GM19238 (cell line): ENCODE measurements around the gene UNC13C.

ENCODE experiments used
- DNase-seq: peaks from one replicate; pipeline ENCODE4 v3.0.0; 2011; ENCODE audit warnings: low spot score; ENCODE audit not compliant: insufficient read length

UNC13C gene

GRCh38 chr15:54109014-54109413 lies 130.8 kb downstream of the UNC13C start:
- no peak for DNase-seq

DNA sequence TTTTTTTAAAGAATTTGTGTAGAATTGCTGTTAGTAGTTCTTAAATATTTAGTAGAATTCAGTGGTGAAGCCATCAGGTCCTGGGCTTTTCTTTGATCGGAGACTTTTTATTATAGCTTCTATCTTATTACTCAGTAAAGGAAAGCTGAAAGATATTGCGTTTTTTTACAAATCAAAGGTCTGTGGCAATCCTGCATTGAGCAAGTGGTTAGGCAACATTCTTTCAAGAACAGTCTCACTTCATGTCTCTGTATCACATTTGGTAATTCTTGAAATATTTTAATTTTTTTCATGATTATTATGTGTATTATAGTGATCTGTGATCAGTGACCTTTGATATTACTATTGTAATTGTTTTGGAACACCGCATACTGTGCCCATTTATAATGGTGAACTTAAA lies 140.8 kb downstream of the UNC13C start:
- DNase-seq: no peak

- no peak for DNase-seq
These were observed 142.8 kb downstream of the UNC13C start for GRCh38 chr15:54120949-54121463.

DNA sequence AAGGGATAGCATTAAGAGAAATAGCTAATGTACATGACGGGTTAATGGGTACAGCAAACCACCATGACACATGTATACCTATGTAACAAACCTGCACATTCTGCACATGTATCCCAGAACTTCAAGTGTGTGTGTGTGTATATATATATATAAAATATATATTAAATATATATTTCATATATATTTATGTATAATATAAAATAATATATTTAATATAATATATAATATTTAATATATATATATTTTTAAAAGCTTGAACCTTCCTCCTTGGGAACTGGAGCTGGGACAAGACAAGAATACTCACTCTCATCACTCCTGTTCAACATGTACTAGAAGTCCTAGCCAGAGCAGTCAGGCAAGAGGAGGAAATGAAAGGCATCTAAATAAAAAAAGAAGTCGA lies 149.3 kb downstream of the UNC13C start:
- no peak for DNase-seq

DNA sequence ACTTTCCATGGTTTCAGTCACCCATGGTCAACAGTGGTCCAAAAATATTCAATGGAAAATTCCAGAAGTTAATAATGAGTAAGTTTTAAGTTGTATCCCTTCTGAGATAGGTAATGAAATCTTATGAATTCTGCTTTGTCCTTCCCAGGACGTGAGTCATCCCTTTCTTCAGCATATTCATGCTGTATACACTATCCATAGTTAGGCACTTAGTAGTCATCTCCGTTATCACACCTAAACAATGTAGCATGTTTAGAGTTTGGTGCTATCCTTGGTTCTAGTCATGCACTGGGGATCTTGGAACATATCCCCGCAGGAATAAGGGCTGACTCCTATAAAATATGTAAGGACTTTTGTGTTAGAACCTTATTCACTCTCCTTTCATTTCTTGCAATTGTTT lies 153.2 kb downstream of the UNC13C start:
- DNase-seq: no peak

DNA sequence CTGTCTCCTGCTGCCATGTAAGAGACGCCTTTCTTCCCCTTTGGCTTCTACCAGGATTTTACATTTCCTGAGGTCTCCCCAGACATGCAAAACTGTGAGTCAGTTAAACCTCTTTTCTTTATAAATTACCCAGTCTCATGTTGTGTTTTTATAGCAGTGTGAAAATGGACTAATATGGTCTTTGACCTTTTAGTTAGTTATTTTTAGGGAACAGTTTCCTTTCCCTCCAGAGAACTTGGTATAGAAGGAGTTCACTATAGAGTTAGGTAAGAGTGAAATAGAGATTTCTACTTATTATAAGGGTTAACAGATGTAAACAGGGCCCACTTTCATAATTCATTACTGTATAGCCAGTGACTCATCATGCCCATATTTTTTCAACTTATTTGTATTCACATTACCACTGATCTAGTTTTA lies 170.9 kb downstream of the UNC13C start:
- DNase-seq: no peak

GRCh38 chr15:54150255-54150654 lies 172.0 kb downstream of the UNC13C start:
- DNase-seq: no peak

DNA sequence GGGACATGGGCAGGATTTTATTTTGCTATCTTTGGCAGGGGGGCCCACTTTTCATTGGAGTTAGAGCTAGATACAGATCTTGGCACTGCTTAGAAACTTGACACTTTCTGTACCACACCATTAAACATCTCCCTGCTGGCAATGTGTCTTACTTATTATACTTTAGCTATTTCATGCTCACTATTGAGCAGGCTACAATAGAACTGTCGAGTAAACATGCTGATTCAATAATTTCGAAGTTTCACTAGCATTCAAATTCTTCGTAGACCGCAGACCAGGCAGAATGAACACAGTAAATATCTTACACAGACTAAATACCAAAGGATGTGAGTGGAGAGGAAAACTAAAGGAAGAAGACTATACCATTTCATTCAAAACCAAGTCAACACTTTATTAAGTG lies 180.8 kb downstream of the UNC13C start:
- DNase-seq: no peak

- DNase-seq: no peak
These were observed 209.1 kb downstream of the UNC13C start for GRCh38 chr15:54187325-54187724.

GRCh38 chr15:54197995-54198394 lies 219.8 kb downstream of the UNC13C start:
- no peak for DNase-seq

- no peak for DNase-seq
These were observed 228.5 kb downstream of the UNC13C start for GRCh38 chr15:54206586-54207321.

DNA sequence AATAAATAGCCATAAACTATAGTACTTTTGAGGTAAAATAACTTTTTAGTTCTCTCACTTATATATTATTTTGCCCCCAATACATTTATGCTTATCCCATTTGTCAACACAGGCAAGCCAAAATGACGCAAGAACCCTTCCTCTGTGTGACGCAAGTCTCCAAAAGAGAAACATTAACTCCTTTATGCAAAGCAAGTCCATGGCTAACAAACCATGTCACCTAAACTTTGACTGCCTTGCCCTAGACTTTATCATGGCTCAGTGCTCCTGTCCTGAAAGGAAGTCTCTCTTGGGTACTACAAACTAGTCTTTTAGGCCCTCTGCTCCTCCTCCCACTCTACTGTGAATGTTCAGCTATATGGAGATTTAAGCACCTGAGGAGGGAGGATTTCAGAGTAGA lies 230.5 kb downstream of the UNC13C start:
- DNase-seq: no peak

GRCh38 chr15:54212635-54213034 lies 234.4 kb downstream of the UNC13C start:
- DNase-seq: no peak

- no peak for DNase-seq
These were observed 248.2 kb downstream of the UNC13C start for GRCh38 chr15:54226455-54226854.

GRCh38 chr15:54227569-54227968 lies 249.3 kb downstream of the UNC13C start:
- no peak for DNase-seq

- DNase-seq: no peak
These were observed 272.1 kb downstream of the UNC13C start for GRCh38 chr15:54250326-54250725.

- no peak for DNase-seq
These were observed 277.9 kb downstream of the UNC13C start for GRCh38 chr15:54256190-54256589.

DNA sequence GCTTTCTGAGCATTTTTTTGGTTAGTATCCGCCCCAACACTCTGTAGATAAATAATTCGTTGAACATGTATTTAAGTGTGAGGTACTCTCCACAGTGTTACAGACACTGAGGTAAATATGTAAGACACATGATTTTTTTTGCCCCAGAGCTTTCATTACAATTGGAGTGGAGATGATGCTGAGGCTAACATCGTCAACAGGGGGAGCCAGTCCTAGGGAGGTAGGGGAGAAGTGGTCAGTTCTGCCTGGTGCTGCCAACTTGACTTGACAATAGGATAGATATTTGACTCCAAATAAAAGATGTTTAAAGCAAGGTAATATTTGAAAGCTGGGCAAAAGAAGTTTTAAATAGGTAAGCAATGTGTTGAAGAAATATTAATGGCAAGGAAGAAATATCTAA lies 295.7 kb downstream of the UNC13C start:
- DNase-seq: no peak

- no peak for DNase-seq
These were observed 299.6 kb downstream of the UNC13C start for GRCh38 chr15:54277834-54278233.

DNA sequence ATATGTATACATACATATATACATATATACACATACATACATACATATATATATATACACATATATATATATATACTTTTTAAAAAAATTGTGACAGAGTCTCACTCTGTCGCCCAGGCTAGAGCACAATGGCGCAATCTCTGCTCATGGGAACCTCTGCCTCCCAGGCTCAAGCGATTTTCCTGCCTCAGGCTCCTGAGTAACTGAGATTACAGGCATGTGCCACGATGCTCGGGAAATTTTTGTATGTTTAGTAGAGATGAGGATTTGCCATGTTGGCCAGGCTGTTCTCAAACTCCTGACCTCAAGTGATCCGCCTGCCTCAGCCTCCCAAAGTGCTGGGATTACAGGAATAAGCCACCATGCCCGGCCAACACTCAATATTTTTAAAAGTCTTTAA lies 302.5 kb downstream of the UNC13C start:
- no peak for DNase-seq

DNA sequence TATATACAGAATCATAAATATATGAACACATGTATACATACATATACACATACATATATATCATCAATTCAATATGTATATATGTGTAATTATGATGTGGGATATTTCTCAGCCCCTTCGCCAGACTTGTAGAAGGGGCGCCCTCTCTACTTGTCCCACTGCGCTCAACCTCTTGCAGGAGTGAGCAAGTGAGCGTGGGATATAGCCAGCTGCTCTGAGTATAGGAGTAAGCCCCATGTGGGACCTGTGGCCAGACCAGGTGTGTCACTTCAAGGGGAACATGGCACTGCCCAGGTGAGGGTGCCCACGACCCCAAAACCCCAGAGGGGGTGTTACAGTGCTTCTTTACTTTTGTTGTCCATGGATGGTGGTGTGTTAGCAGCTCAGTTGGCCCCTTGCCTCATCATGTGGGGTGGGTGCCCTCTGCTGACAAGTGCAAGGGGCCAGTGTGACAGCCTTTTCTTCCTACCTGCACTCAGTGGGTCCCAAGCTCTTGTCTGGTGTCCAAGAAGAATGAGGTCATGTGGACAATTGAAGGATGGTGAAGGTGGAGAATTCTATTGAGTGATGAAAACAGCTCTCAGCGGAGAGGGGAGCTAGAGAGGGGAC lies 304.1 kb downstream of the UNC13C start:
- DNase-seq: no peak

- no peak for DNase-seq
These were observed 309.8 kb downstream of the UNC13C start for GRCh38 chr15:54288049-54288448.

- DNase-seq: no peak
These were observed 311.4 kb downstream of the UNC13C start for GRCh38 chr15:54289590-54290136.
